ENCODE data around the gene RSRC2.
"Not testable (repeated sequence)": the region's sequence is repeated elsewhere in the genome, so short reads cannot be mapped to it uniquely, and the experiment has no call there.

The RSRC2 gene

GRCh38 chr12:122503783-122504590, 22.7 kb downstream of the RSRC2 start:
- TF ChIP-seq Cebpa-rat (IDR thresholded peaks at IDR 0.05), result no peak
- no peak overlapping the region for H3K4me3 ChIP-seq
- no peak overlapping the region for H3K9ac ChIP-seq
- H4K20me1 ChIP-seq, result peaks cover 43% of the 10 kb centered on the region
- no peaks in the 10 kb centered on the region for H3K9me3 ChIP-seq
- peaks cover 64% of the 10 kb centered on the region for H3K36me3 ChIP-seq
- no peaks in the 10 kb centered on the region for H3K27me3 ChIP-seq
- H3K4me1 ChIP-seq, result peaks cover 23% of the 10 kb centered on the region
- H3K27ac ChIP-seq, result no peak overlapping the region
- H3K4me2 ChIP-seq, result no peak overlapping the region

GRCh38 chr12:122503147-122503751, 23.5 kb downstream of the RSRC2 start:
- peaks cover 40% of the 10 kb centered on the region for H4K20me1 ChIP-seq
- H3K36me3 ChIP-seq, result peaks cover 57% of the 10 kb centered on the region
- peaks cover 31% of the 10 kb centered on the region for H3K4me1 ChIP-seq
- TF ChIP-seq Cebpa-rat (IDR thresholded peaks at IDR 0.05), result no peak
- no peak overlapping the region for H3K4me3 ChIP-seq
- H3K4me2 ChIP-seq, result no peak overlapping the region
- no peaks in the 10 kb centered on the region for H3K27me3 ChIP-seq
- no peak overlapping the region for H3K27ac ChIP-seq
- no peak overlapping the region for H3K9ac ChIP-seq
- H3K9me3 ChIP-seq, result no peaks in the 10 kb centered on the region

GRCh38 chr12:122501489-122501989, 25.2 kb downstream of the RSRC2 start:
- Histone ChIP-seq H3K4me3 (peak overlapping the region; percentile 98), H4K20me1 (peaks cover 38% of the 10 kb centered on the region), H3K4me1 (peaks cover 48% of the 10 kb centered on the region), H3K27me3 (no peaks in the 10 kb centered on the region), H3K27ac (peak overlapping the region; percentile 97), H3K9ac (peak overlapping the region; percentile 99; the same call in 1 of the 2 replicates), H3K9me3 (no peaks in the 10 kb centered on the region), H3K36me3 (peaks cover 48% of the 10 kb centered on the region), H3K4me2 (peak overlapping the region; percentile 54)
- TF ChIP-seq Cebpa-rat (IDR thresholded peaks at IDR 0.05), result no peak

- peak within 1 kb of the TSS; percentile 86 for H3K4me2 ChIP-seq
- peak within 1 kb of the TSS; percentile 98 for H3K4me3 ChIP-seq
- peaks cover 46% of the 10 kb centered on the region for H3K36me3 ChIP-seq
- no peak; the same call in 1 of the 2 replicates for TF ChIP-seq Cebpa-rat (IDR thresholded peaks at IDR 0.05)
- peak within 1 kb of the TSS; percentile 97 for H3K27ac ChIP-seq
- peak within 1 kb of the TSS; percentile 99 for H3K9ac ChIP-seq
- H3K4me1 ChIP-seq, result peaks cover 49% of the 10 kb centered on the region
- H3K27me3 ChIP-seq, result no peaks in the 10 kb centered on the region
- no peaks in the 10 kb centered on the region for H3K9me3 ChIP-seq
- H4K20me1 ChIP-seq, result peaks cover 32% of the 10 kb centered on the region
Measured at GRCh38 chr12:122500685-122501488, 25.8 kb downstream of the RSRC2 start, which contains the start of gene ZCCHC8. Gene ZCCHC8, minus strand, starts transcription at chr12:122500932. Its CDS starts 92 bp downstream, at chr12:122500840.

GRCh38 chr12:122499991-122500684, 26.6 kb downstream of the RSRC2 start:
- peak overlapping the region; percentile 97 for H3K27ac ChIP-seq
- H4K20me1 ChIP-seq, result peaks cover 28% of the 10 kb centered on the region
- peak overlapping the region; percentile 98 for H3K4me3 ChIP-seq
- 0 out of 2 replicates have a peak, but pooled peaks have one; percentile 33 for TF ChIP-seq Cebpa-rat (IDR thresholded peaks at IDR 0.05)
- peak overlapping the region; percentile 86 for H3K4me2 ChIP-seq
- peak overlapping the region; percentile 99 for H3K9ac ChIP-seq
- H3K36me3 ChIP-seq, result peaks cover 46% of the 10 kb centered on the region
- H3K9me3 ChIP-seq, result no peaks in the 10 kb centered on the region
- H3K4me1 ChIP-seq, result peaks cover 51% of the 10 kb centered on the region
- no peaks in the 10 kb centered on the region for H3K27me3 ChIP-seq

- peak overlapping the region; percentile 24 for H3K4me2 ChIP-seq
- H3K9ac ChIP-seq, result no peak overlapping the region
- no peak for TF ChIP-seq Cebpa-rat (IDR thresholded peaks at IDR 0.05)
- H3K36me3 ChIP-seq, result peaks cover 68% of the 10 kb centered on the region
- peaks cover 57% of the 10 kb centered on the region for H3K4me1 ChIP-seq
- H3K27me3 ChIP-seq, result no peaks in the 10 kb centered on the region
- no peaks in the 10 kb centered on the region for H3K9me3 ChIP-seq
- H3K4me3 ChIP-seq, result no peak overlapping the region
- peaks cover 52% of the 10 kb centered on the region for H4K20me1 ChIP-seq
- no peak overlapping the region for H3K27ac ChIP-seq
Measured at GRCh38 chr12:122495258-122495657, 31.5 kb downstream of the RSRC2 start.

GRCh38 chr12:122493222-122493621, 33.5 kb downstream of the RSRC2 start:
- peaks cover 54% of the 10 kb centered on the region for H4K20me1 ChIP-seq
- H3K36me3 ChIP-seq, result peaks cover 86% of the 10 kb centered on the region
- not testable (repeated sequence) for H3K4me3 ChIP-seq, H3K9me3 ChIP-seq, H3K4me2 ChIP-seq, H3K27ac ChIP-seq, H3K27me3 ChIP-seq, H3K9ac ChIP-seq
- H3K4me1 ChIP-seq, result peaks cover 42% of the 10 kb centered on the region

- no peak overlapping the region for H3K4me2 ChIP-seq
- H3K36me3 ChIP-seq, result peaks cover 95% of the 10 kb centered on the region
- TF ChIP-seq Cebpa-rat (IDR thresholded peaks at IDR 0.05), result no peak
- H3K27ac ChIP-seq, result no peak overlapping the region
- H3K4me1 ChIP-seq, result peaks cover 30% of the 10 kb centered on the region
- no peak overlapping the region for H3K9ac ChIP-seq
- no peak overlapping the region for H3K4me3 ChIP-seq
- H3K9me3 ChIP-seq, result no peaks in the 10 kb centered on the region
- peaks cover 43% of the 10 kb centered on the region for H4K20me1 ChIP-seq
- no peaks in the 10 kb centered on the region for H3K27me3 ChIP-seq
Measured at GRCh38 chr12:122491991-122492390, 34.7 kb downstream of the RSRC2 start.

GRCh38 chr12:122489038-122489437, 37.7 kb downstream of the RSRC2 start:
- no peak overlapping the region for H3K4me2 ChIP-seq
- H4K20me1 ChIP-seq, result peaks cover 33% of the 10 kb centered on the region
- no peak overlapping the region for H3K9ac ChIP-seq
- no peak overlapping the region for H3K27ac ChIP-seq
- no peak overlapping the region for H3K4me3 ChIP-seq
- TF ChIP-seq Cebpa-rat (IDR thresholded peaks at IDR 0.05), result no peak
- peaks cover 97% of the 10 kb centered on the region for H3K36me3 ChIP-seq
- H3K4me1 ChIP-seq, result peaks cover 12% of the 10 kb centered on the region
- H3K27me3 ChIP-seq, result no peaks in the 10 kb centered on the region
- H3K9me3 ChIP-seq, result no peaks in the 10 kb centered on the region

- not testable (repeated sequence) for H3K27me3 ChIP-seq, H3K4me3 ChIP-seq, H3K4me1 ChIP-seq, H3K9me3 ChIP-seq, H3K27ac ChIP-seq, H3K4me2 ChIP-seq, H3K9ac ChIP-seq
- Histone ChIP-seq H3K36me3 (peaks cover 98% of the 10 kb centered on the region), H4K20me1 (peaks cover 24% of the 10 kb centered on the region)
Measured at GRCh38 chr12:122487807-122488206, 38.9 kb downstream of the RSRC2 start.

All from BLaER1 (cell line).